ENCODE data around the gene AADACL3. TPM values are rescaled to one million over a fixed set of nuclear protein-coding genes. Genes with fewer than 3 reads are reported as not detected.

Gene AADACL3
- total and polyA plus RNA-seq, 2 of the 8 experiments (the other 6 are each of a cell fraction or from before 2014, with no cell fraction given), result 0.33 to 2.3 TPM

DNA sequence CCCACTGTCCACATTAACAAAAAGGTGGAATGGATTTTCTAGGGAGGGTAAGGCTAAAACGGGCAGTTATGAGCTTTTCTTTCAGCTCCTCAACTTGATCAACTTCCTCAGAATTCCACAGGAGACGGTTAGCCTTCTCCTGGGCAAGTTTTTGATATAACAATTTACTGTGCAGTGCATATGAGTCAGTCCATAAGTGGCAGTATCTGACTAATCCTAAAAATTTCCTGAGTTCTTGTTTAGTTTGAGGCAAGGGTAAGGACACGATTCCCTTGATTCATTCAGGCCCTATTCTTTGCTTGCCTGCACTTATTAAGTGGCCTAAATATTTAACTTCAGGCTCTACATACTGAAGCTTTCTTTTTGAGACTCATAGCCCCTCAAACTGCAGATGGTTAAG is 6.2 kb upstream of the AADACL3 start:
- H2BK5ac ChIP-seq (ENCODE audit: low read depth, low read length), result no peak overlapping the region
- H3K4ac ChIP-seq (replicated peaks; ENCODE audit: insufficient read length, low read depth, low read length), result no peak overlapping the region
- H4K8ac ChIP-seq (ENCODE audit: extremely low read depth, insufficient read depth, low read length), result no peak overlapping the region
- H2BK12ac ChIP-seq (ENCODE audit: low read depth, low read length), result no peak overlapping the region
- no peaks in the 10 kb centered on the region for H3K23me2 ChIP-seq (ENCODE audit: low read depth, low read length)
- no peaks in the 10 kb centered on the region for H3K79me2 ChIP-seq (ENCODE audit: control insufficient read depth in 1 of 2, insufficient read depth in 2 of 2, low read length in 2 of 2)
- no peaks in the 10 kb centered on the region for H4K20me1 ChIP-seq (replicated peaks in 1 of 2; ENCODE audit: control insufficient read depth in 1 of 2, insufficient read depth in 2 of 2, low read length in 2 of 2)
- DNase-seq (ENCODE audit: low read depth in 1 of 2, low spot score in 2 of 2), result no peak
- no peak overlapping the region for H3K14ac ChIP-seq (ENCODE audit: insufficient read length)
- no peak overlapping the region for H3K18ac ChIP-seq (ENCODE audit: extremely low read depth, low read length)
- H4K5ac ChIP-seq (ENCODE audit: insufficient read length, low read depth, low read length), result no peak overlapping the region
- no peak overlapping the region for H3K4me3 ChIP-seq (ENCODE audit: extremely low read depth in 1 of 4, insufficient read depth in 2 of 4, low read depth in 3 of 4, low read length in 4 of 4)
- H3K56ac ChIP-seq (replicated peaks; ENCODE audit: insufficient read length, low read depth, low read length), result no peak overlapping the region
- no peak overlapping the region for H2BK20ac ChIP-seq (ENCODE audit: low read length)
- H2BK120ac ChIP-seq (replicated peaks; ENCODE audit: low read depth, low read length), result no peak overlapping the region
- no peaks in the 10 kb centered on the region for H3K36me3 ChIP-seq (ENCODE audit: control insufficient read depth in 2 of 4, insufficient read depth in 4 of 4, low read length in 3 of 4)
- H3K27me3 ChIP-seq (replicated peaks in 1 of 4; ENCODE audit: control insufficient read depth in 3 of 4, extremely low read depth in 1 of 4, insufficient read depth in 3 of 4, low read length in 3 of 4), result no peaks in the 10 kb centered on the region
- H4K91ac ChIP-seq (replicated peaks; ENCODE audit: insufficient read length, low read length), result no peak overlapping the region
- H3K9me3 ChIP-seq (ENCODE audit: insufficient read depth in 2 of 2, low read depth in 1 of 2, low read length in 1 of 2), result no peaks in the 10 kb centered on the region
- no peak for FAIRE-seq
- H3K23ac ChIP-seq (ENCODE audit: insufficient read length), result no peak overlapping the region
- ChIA-PET POLR2A (ENCODE audit: partially characterized antibody) (no interaction called here), CTCF (ENCODE audit: partially characterized antibody) (no interaction called here)
- H3K9ac ChIP-seq (replicated peaks in 1 of 4; ENCODE audit: extremely low read depth in 1 of 4, low read depth in 3 of 4, low read length in 3 of 4), result no peak overlapping the region
- no peak overlapping the region for H3K4me2 ChIP-seq (ENCODE audit: insufficient read depth in 1 of 2, low read depth in 2 of 2, low read length in 2 of 2)
- H3K4me1 ChIP-seq (replicated peaks in 1 of 4; ENCODE audit: control insufficient read depth in 3 of 4, insufficient read depth in 4 of 4, low read length in 3 of 4), result peaks cover 3 to 14% (median 9%) of the 10 kb centered on the region in 4 experiments
- H3K79me1 ChIP-seq (ENCODE audit: low read depth, low read length), result no peaks in the 10 kb centered on the region
- H2AK5ac ChIP-seq (ENCODE audit: low read depth, low read length), result no peak overlapping the region
- no peak overlapping the region for H2AFZ ChIP-seq (ENCODE audit: low read length)
- 86% methylated on average over 3 of the region's 3 CpGs; no CpG with 5 or more reads in 1 of the 2 experiments for WGBS, 2 experiments (ENCODE audit: extremely low coverage in 1 of 2, insufficient coverage in 1 of 2, insufficient read length in 1 of 2, insufficient replicate concordance in 2 of 2, low coverage in 1 of 2, low lambda C conversion rate in 2 of 2, missing lambda C conversion rate in 1 of 2)
- H2BK15ac ChIP-seq (ENCODE audit: low read length), result no peak overlapping the region
- no peak overlapping the region for H3K27ac ChIP-seq (ENCODE audit: low read depth, low read length)
- no peak for TF ChIP-seq KDM5A (IDR thresholded peaks at IDR 0.05; ENCODE audit: low read length)
- TF ChIP-seq TAF7 (optimal IDR thresholded peaks at IDR 0.05; ENCODE audit: borderline replicate concordance, low read depth, low read length), result no peak
- TF ChIP-seq SUZ12 (IDR thresholded peaks at IDR 0.05; ENCODE audit: low read length), result no peak
- no peak for TF ChIP-seq RAD21 (IDR thresholded peaks at IDR 0.05 in 1 of 2, conservative IDR thresholded peaks at IDR 0.05 in 1 of 2; ENCODE audit: low read depth in 2 of 2, low read length in 2 of 2)
- no peak for TF ChIP-seq TCF12 (IDR thresholded peaks at IDR 0.05; ENCODE audit: low read depth, low read length)
- TF ChIP-seq HDAC2 (IDR thresholded peaks at IDR 0.05; ENCODE audit: borderline replicate concordance in 1 of 2, low read depth in 2 of 2, low read length in 2 of 2), result no peak
- no peak for TF ChIP-seq CHD1 (IDR thresholded peaks at IDR 0.05; ENCODE audit: low read depth, low read length)
- TF ChIP-seq KDM1A (IDR thresholded peaks at IDR 0.05; ENCODE audit: borderline replicate concordance, low read length), result no peak
- TF ChIP-seq SAP30 (IDR thresholded peaks at IDR 0.05; ENCODE audit: insufficient read depth, insufficient replicate concordance, low read length), result no peak
- TF ChIP-seq ZNF274 (IDR thresholded peaks at IDR 0.05; ENCODE audit: borderline replicate concordance, extremely low read depth, low read length), result no peak
- no peak for TF ChIP-seq RNF2 (IDR thresholded peaks at IDR 0.05; ENCODE audit: borderline replicate concordance, low read depth, low read length, missing control alignments, poor library complexity, severe bottlenecking)
- TF ChIP-seq, protein P1, sequence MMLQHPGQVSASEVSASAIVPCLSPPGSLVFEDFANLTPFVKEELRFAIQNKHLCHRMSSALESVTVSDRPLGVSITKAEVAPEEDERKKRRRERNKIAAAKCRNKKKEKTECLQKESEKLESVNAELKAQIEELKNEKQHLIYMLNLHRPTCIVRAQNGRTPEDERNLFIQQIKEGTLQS (IDR thresholded peaks at IDR 0.05; ENCODE audit: insufficient read depth, low read depth, low read length), result no peak
- no peak for TF ChIP-seq SIRT6 (IDR thresholded peaks at IDR 0.05; ENCODE audit: low read length)
